ENCODE results near the gene ZNF25. TPM values are rescaled to one million over a fixed set of nuclear protein-coding genes. Genes with fewer than 3 reads are reported as not detected.

The ZNF25 gene
- total and polyA plus RNA-seq, 9 of the 15 experiments (the other 6 are each of a cell fraction or from before 2014, with no cell fraction given), result 0.62 to 2.3 (median 1.6) TPM

DNA sequence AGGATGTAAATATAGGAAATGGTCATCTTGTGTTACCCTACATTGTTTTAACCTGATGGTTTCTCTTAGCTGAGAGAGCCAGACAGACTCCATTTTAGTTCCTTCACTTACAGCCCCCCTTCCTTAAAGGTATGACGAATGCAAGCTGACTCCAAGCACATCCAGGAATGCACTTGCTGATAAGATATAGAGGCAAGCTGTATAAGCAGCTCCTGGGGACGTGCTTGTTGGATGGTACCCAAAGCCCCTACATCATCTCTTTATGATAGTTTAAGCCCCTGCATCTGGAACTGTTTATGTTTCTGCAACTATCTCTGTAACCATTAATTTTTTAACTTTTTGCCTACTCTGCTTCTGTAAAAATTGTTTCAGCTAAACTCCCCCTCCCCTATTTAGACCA is 41.7 kb downstream of the ZNF25 start:
- in situ Hi-C loops (cut with MboI) (no loop called here), intact Hi-C loops (cut with micrococcal nuclease) (loop anchor here (10.0 kb wide), 2 partner anchors 60 to 180 kb away; no protein-coding TSS in a partner anchor)

More for the DNA sequence above, 41.7 kb downstream of the ZNF25 start:
- no peaks in the 10 kb centered on the region for H4K20me1 ChIP-seq (replicated peaks; ENCODE audit: control insufficient read depth, insufficient read depth, low read length)
- no TSS peak for BruUV-seq (replicated peaks)
- ATAC-seq (no peak), FAIRE-seq (no peak), DNase-seq (ENCODE audit: extremely low read depth in 1 of 4, low spot score in 3 of 4) (no peak)
- CTCF ChIA-PET (ENCODE audit: low intra/inter-chr PET ratio), result no interaction called here
- no peak overlapping the region for H2AFZ ChIP-seq (ENCODE audit: low read depth, low read length)
- no peaks in the 10 kb centered on the region for H3K79me2 ChIP-seq (ENCODE audit: control insufficient read depth, insufficient read depth, low read length)
- no peak overlapping the region for H3K4me3 ChIP-seq
- H3K27me3 ChIP-seq (ENCODE audit: control insufficient read depth in 2 of 2, insufficient read depth in 2 of 2, low read length in 2 of 2), result no peaks in the 10 kb centered on the region
- 6% methylated on average over 2 of the region's 2 CpGs for WGBS (ENCODE audit: insufficient coverage, low coverage, missing lambda C conversion rate)
- TF ChIP-seq, protein P1, sequence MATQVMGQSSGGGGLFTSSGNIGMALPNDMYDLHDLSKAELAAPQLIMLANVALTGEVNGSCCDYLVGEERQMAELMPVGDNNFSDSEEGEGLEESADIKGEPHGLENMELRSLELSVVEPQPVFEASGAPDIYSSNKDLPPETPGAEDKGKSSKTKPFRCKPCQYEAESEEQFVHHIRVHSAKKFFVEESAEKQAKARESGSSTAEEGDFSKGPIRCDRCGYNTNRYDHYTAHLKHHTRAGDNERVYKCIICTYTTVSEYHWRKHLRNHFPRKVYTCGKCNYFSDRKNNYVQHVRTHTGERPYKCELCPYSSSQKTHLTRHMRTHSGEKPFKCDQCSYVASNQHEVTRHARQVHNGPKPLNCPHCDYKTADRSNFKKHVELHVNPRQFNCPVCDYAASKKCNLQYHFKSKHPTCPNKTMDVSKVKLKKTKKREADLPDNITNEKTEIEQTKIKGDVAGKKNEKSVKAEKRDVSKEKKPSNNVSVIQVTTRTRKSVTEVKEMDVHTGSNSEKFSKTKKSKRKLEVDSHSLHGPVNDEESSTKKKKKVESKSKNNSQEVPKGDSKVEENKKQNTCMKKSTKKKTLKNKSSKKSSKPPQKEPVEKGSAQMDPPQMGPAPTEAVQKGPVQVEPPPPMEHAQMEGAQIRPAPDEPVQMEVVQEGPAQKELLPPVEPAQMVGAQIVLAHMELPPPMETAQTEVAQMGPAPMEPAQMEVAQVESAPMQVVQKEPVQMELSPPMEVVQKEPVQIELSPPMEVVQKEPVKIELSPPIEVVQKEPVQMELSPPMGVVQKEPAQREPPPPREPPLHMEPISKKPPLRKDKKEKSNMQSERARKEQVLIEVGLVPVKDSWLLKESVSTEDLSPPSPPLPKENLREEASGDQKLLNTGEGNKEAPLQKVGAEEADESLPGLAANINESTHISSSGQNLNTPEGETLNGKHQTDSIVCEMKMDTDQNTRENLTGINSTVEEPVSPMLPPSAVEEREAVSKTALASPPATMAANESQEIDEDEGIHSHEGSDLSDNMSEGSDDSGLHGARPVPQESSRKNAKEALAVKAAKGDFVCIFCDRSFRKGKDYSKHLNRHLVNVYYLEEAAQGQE (IDR thresholded peaks at IDR 0.05; ENCODE audit: borderline replicate concordance), result no peak
- TF ChIP-seq, protein P1 (CRISPR knock-in tag; IDR thresholded peaks at IDR 0.05; ENCODE audit: low read depth), result no peak
- TF ChIP-seq HNRNPH1 (optimal IDR thresholded peaks at IDR 0.05; ENCODE audit: low read depth, low read length), result no peak
- no peak for TF ChIP-seq ZNF124 (CRISPR knock-in tag; IDR thresholded peaks at IDR 0.05)
- POLR2A ChIA-PET, result no interaction called here
- H3K36me3 ChIP-seq (ENCODE audit: control insufficient read depth, insufficient read depth, low read length), result no peaks in the 10 kb centered on the region
- no peaks in the 10 kb centered on the region for H3K9me3 ChIP-seq (replicated peaks; ENCODE audit: control insufficient read depth, insufficient read depth, low read depth, low read length)
- H3K4me1 ChIP-seq (replicated peaks in 1 of 2; ENCODE audit: control insufficient read depth in 2 of 2, insufficient read depth in 2 of 2, low read length in 2 of 2), result no peaks in the 10 kb centered on the region
- H3K27ac ChIP-seq (ENCODE audit: extremely low read depth, low read depth, low read length), result no peak overlapping the region
- no peak overlapping the region for H3K4me2 ChIP-seq (ENCODE audit: insufficient read depth, low read length)
- H3K9me1 ChIP-seq (ENCODE audit: control insufficient read depth, insufficient read depth, low read length), result no peaks in the 10 kb centered on the region
- H3K9ac ChIP-seq (ENCODE audit: insufficient read depth in 1 of 2, low read depth in 2 of 2, low read length in 2 of 2), result no peak overlapping the region

Measured in K562 (cell line).